Subcutaneous adipose tissue (tissue), 4 donors: Measurements from ENCODE around the gene NFIB. TPM values are rescaled to one million over a fixed set of nuclear protein-coding genes. Genes with fewer than 3 reads are reported as not detected.

Experiments
- CTCF ChIP-seq: fragments of 450-650 bp; IDR thresholded peaks from one replicate; pipeline ENCODE4 v1.5.1; 2016; ENCODE audit warnings: low read depth, mild to moderate bottlenecking, control low read depth, antibody characterized with exemption, moderate library complexity
- total RNA-seq, 4 donors: library from RNA; depleted of rRNA; stranded (reverse); fragments of >200 nt; gene quantifications; one replicate each; pipeline ENCODE4 v1.1.0, GENCODE V29; 2016

Gene NFIB
- total RNA-seq, 4 donors from 2014 or later = 79.2 to 215 (median 126) TPM

- no peak for TF ChIP-seq CTCF
These were observed 227.4 kb downstream of the NFIB start for GRCh38 chr9:14086495-14086894.

GRCh38 chr9:14085810-14086209, 228.1 kb downstream of the NFIB start:
- TF ChIP-seq CTCF = no peak

DNA sequence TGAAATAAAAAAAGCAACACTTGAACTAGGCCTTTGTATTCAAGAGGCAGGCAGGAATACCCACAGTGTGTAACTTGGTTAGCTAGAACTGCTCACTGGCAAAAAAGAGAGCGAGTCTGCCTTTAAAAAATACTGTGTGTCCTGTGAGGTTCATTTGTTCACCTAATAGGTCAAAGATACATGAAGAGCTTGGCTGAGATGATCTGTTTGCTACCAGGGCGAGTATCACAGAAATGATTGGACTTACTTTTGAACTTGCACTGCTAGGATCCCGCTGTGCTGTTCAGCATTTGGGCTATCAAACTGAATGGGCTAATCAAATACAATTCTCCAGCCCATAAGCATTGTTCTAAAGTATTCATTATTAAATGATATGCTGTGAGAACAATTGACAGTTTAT, 229.1 kb downstream of the NFIB start:
- TF ChIP-seq CTCF = no peak

- no peak for TF ChIP-seq CTCF
These were observed 230.6 kb downstream of the NFIB start for GRCh38 chr9:14083366-14083765.

DNA sequence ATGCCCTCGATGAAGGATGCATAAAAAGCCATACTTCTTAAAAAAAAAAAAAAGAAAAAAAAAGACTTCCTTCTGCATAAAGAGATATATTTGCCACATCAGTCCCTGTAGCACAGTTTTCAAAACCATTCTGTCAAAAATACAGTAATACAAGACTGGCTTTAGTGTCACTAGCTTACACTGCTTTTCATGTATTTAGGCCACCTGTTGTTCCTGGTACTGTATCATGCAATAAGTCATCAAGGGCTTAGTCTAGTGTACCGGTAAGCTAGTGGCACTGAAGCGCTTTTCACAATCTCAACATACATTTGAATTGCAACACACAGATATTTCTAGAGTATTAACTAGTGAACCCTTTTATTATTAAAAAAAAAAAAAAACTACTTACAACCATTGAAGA, 231.2 kb downstream of the NFIB start:
- TF ChIP-seq CTCF = no peak

GRCh38 chr9:14081745-14082144, 232.2 kb downstream of the NFIB start:
- TF ChIP-seq CTCF = no peak

GRCh38 chr9:14080959-14081542, 232.9 kb downstream of the NFIB start:
- no peak for TF ChIP-seq CTCF

GRCh38 chr9:14079440-14079839, 234.5 kb downstream of the NFIB start:
- TF ChIP-seq CTCF = no peak
